SW 1271 (cell line): Measurements from ENCODE around the gene FIGNL1.

Experiments
- DNase-seq, 2 experiments: peaks; one replicate each; lab custom pipeline; 2025; lab: John Stamatoyannopoulos, UW

FIGNL1 gene

DNA sequence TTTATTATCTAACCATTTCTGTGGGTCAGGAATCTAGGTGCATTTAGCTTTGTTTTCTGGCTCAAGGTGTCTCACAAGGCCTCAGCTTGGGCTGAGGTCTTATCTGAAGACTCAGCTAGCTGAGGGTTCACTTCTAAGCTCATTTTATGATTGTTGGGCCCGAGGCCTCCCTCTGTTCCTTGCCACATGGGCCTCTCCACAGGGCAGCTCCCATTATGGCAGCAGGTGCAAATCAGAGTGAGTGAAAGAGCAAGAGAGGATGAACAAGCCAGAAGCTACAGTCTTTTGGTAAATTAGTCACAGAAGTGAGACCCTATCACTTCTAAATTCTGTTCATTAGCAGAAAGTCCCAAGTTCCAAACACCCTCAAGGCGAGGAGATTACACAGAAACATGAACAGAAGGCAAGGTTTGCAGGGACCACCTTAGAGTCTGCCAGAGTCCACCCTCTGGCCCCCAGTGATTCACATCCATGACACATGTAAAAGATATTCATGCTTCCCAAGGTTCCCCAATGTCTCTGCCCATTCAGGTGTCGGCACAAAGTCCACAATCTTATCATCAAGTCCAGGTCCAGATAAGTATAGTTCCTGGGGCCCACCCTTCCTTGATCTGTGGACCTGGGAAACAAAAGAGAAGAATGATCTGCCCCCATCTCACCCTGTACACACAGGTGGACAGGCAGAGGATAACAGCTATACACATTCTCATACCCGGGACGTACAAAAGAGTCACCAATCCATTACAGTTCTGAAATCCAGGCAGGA is 23.7 kb downstream of the FIGNL1 start:
- DNase-seq = no peak

DNA sequence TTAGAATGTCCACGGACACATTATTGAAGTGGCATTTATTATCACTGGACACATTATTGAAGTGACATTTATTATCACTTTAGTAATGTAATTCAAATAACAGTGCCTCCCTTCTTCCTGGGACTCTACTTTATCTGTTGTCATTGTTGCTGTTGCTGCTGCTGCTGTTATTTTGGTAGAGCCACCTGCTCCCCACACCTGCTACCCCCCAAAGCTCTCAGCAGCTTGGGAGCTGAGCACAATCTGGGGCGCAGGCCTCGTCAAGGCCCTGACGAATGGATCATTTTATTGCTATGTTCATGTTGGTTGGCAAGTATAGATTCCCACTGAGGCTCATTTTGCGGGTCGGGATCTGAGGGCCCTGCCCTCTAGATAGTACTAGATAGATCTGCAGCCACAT is 24.8 kb downstream of the FIGNL1 start:
- DNase-seq = no peak

- no peak for DNase-seq
Observed at GRCh38 chr7:50423860-50424259, 26.3 kb downstream of the FIGNL1 start.

- no peak for DNase-seq
Observed at GRCh38 chr7:50422858-50423257, 27.3 kb downstream of the FIGNL1 start.

DNA sequence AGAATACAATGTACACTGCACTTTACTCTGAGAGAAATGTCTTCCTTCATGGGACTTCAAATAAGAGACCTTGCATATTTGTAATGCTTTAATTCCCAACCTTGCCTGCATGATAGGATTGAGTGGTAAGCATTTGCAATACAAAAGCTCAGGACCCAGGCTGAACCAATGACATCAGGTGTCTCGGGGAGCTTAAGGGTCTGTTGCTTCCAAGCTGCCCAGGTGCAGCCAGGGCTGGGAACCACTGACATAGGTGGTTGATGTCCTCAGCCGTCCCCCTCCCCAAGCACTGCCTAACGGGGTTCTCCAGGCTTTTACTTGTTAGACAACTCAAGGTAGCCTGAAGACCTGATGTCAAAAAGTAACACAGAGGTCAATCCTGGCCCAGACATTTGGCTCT is 29.1 kb downstream of the FIGNL1 start:
- DNase-seq = no peak

GRCh38 chr7:50418526-50419290 is 31.4 kb downstream of the FIGNL1 start:
- no peak for DNase-seq

GRCh38 chr7:50418086-50418515 is 32.0 kb downstream of the FIGNL1 start:
- peak; percentile 51 to 57 for DNase-seq

DNA sequence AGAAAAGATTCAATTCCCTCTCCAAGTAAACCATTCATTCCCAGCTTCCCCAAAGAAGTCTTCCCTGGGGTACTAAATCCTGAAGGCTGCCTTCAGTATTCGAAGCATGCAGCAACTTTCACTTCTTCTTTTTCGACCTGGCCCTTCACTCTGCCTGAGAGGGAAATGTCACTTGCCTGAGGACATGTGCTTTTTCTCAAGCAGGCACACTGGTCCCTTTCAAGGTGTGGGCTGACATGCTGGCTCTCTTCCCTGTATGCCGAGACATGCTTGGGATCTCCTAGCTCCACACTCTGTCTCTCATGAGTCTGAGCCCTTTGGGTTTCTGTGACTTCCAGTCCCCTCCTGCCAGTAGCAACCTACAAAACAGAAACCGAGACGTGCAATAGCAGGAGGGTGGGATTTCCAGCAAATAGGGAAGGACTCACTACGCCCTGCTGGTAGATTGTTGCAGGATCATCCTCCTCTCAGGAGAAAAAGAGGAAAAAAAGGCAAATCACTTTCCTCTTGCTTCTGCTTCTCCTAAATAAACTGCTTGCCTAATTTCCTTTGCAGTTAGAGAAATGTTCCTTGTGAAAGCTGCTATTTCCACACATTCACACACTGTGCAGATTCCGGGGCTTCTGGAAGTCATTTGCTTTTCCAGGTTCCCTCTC is 33.5 kb downstream of the FIGNL1 start:
- DNase-seq = no peak

DNA sequence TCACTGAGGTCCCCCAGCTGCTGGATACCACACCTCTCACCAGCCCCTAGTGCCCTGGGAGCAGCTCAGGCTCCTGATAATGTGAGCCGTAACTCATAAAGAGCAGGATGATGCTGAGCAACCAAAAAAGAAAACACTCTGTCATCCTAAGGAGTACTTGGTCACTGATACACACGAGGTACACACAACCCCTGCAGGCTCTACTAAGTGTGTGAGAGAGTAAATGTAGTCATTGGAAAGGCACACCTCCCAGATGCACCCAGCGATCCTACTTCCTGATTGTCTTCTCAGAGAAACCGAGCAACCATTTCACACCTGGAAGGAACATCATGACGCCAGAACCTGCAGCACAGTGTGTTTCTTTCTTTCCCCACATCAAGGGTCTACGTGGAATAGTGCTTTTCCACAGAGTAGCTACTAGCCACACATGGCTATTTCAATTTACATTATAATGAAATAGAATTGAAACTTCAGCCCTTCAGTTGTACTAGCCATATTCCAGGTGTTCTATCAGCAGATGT is 34.2 kb downstream of the FIGNL1 start:
- no peak for DNase-seq

DNA sequence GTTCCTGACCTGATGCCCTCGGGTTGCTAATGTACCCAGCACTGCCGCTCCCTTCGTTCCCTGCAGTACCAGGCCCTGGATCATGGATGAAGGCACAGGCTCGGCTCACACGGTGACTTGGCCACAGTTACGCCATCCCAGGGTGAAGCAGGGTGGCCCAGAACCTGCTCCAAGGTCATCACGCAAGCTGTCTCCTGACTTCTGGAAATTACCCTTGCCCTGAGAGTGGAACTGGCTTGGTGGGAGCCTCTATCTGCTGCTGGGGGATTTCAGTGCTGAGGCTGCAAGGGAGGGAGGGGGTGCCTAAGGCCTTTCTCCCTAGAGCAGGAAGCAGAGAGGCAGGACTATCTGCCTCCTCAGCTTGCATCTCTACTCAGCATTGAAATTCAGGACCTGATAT is 36.6 kb downstream of the FIGNL1 start:
- DNase-seq = no peak

DNA sequence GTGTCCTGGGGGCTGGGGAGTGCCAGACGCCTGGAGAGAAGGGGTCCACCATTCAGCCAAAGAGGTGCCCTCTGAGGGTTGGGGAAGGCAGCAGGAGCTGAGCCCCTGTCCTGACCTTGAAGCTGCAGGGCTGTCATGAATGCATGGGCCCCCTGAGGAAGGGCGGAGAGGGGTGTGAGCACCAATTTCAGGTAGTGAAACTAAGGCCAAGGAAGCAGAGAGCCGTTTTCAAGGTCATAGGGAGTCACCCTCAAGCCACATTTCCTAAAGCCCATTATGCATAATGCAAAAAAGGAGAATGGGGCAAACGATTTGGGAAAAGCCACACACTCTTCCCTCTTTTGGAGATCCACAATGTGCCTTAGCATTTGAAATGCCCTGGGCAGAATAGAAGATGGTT is 37.2 kb downstream of the FIGNL1 start:
- DNase-seq = no peak

- DNase-seq = no peak
Observed at GRCh38 chr7:50411332-50411731, 38.8 kb downstream of the FIGNL1 start.

- DNase-seq = no peak
Observed at GRCh38 chr7:50409856-50410745, 40.0 kb downstream of the FIGNL1 start.

DNA sequence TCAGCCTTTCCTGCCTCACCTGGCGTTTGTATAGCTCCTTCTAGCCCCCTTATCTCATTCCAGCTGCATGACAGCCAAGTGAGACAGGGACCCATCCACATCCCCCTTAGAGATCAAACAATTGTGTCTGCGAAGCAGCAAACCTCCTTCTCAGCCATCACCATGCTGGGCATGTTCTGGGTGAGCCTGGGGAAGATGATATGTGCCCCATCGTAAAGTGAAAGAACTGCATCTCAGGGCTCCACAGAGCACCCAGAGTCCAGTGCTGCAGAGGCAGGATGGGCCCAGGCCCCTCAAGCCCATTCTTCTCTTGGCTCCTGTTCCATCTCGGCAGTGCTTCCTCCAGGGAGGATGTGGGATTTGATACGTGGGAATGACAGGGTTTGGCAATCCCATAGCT is 43.2 kb downstream of the FIGNL1 start:
- no peak for DNase-seq

GRCh38 chr7:50405221-50405620 is 44.9 kb downstream of the FIGNL1 start:
- DNase-seq = no peak

- no peak for DNase-seq
Observed at GRCh38 chr7:50404392-50404791, 45.8 kb downstream of the FIGNL1 start.

DNA sequence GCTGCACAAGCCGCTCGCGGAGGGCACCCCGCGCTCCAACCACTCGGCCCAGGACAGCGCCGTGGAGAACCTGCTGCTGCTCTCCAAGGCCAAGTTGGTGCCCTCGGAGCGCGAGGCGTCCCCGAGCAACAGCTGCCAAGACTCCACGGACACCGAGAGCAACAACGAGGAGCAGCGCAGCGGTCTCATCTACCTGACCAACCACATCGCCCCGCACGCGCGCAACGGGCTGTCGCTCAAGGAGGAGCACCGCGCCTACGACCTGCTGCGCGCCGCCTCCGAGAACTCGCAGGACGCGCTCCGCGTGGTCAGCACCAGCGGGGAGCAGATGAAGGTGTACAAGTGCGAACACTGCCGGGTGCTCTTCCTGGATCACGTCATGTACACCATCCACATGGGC is 50.0 kb downstream of the FIGNL1 start:
- no peak for DNase-seq

GRCh38 chr7:50399635-50400034 is 50.5 kb downstream of the FIGNL1 start:
- DNase-seq = no peak

GRCh38 chr7:50399206-50399605 is 50.9 kb downstream of the FIGNL1 start:
- no peak for DNase-seq

GRCh38 chr7:50397971-50398324 is 52.2 kb downstream of the FIGNL1 start:
- no peak for DNase-seq

- DNase-seq = no peak
Observed at GRCh38 chr7:50397320-50397970, 52.7 kb downstream of the FIGNL1 start.
